Bronchial epithelial cell (primary cell): ENCODE results near the gene NLGN1. TPM values are rescaled to one million over a fixed set of nuclear protein-coding genes. Genes with fewer than 3 reads are reported as not detected.

ENCODE experiments used
- DNase-seq: peaks from one replicate; pipeline ENCODE4 v3.0.0-alpha.2; 2010; ENCODE audit warnings: low read depth
- FAIRE-seq: peaks from 2 replicates; lab custom pipeline; 2011; peaks lifted over from hg19 to GRCh38; lab: Jason Lieb, UNC
- H3K27me3 ChIP-seq: 2 replicates; pipeline ENCODE4 v1.5.1; 2011; ENCODE audit warnings: low read length; ENCODE audit not compliant: control insufficient read depth, insufficient read depth
- H3K36me3 ChIP-seq: 2 replicates; pipeline ENCODE4 v1.5.1; 2011; ENCODE audit warnings: low read length; ENCODE audit not compliant: control insufficient read depth, insufficient read depth
- H3K4me3 ChIP-seq: 2 replicates; pipeline ENCODE4 v1.5.1; 2011; ENCODE audit warnings: mild to moderate bottlenecking, low read depth, low read length, control low read depth
- CTCF ChIP-seq: IDR thresholded peaks from 2 replicates; pipeline ENCODE4 v1.5.1; 2011; ENCODE audit warnings: mild to moderate bottlenecking, moderate library complexity, low read length, control low read depth, inconsistent platforms; ENCODE audit not compliant: insufficient read depth, severe bottlenecking
- total RNA-seq: library from RNA; depleted of rRNA; stranded (reverse); fragments of >200 nt; gene quantifications from 2 replicates; pipeline ENCODE4 v1.2.1, GENCODE V29; 2014

Gene NLGN1
- total RNA-seq, 1 donor from 2014 or later: under 0.01 TPM

- no peaks in the 10 kb centered on the region for H3K27me3 ChIP-seq
- H3K36me3 ChIP-seq: no peaks in the 10 kb centered on the region
- H3K4me3 ChIP-seq: no peak overlapping the region
- TF ChIP-seq CTCF: no peak
- no peak for DNase-seq
- FAIRE-seq: no peak
Observed at GRCh38 chr3:174168026-174168425, 770.5 kb downstream of the NLGN1 start.

GRCh38 chr3:174168538-174169254 is 771.2 kb downstream of the NLGN1 start:
- H3K36me3 ChIP-seq: no peaks in the 10 kb centered on the region
- no peak overlapping the region for H3K4me3 ChIP-seq
- no peak for FAIRE-seq
- no peaks in the 10 kb centered on the region for H3K27me3 ChIP-seq
- peak; percentile 27 for DNase-seq
- no peak for TF ChIP-seq CTCF

- Histone ChIP-seq H3K27me3 (no peaks in the 10 kb centered on the region), H3K36me3 (no peaks in the 10 kb centered on the region), H3K4me3 (no peak overlapping the region)
- no peak for TF ChIP-seq CTCF
- DNase-seq (no peak), FAIRE-seq (no peak)
Observed at GRCh38 chr3:174169736-174170135, 772.2 kb downstream of the NLGN1 start.

GRCh38 chr3:174170248-174170647 is 772.7 kb downstream of the NLGN1 start:
- Histone ChIP-seq H3K36me3 (no peaks in the 10 kb centered on the region), H3K27me3 (no peaks in the 10 kb centered on the region), H3K4me3 (no peak overlapping the region)
- FAIRE-seq (no peak), DNase-seq (no peak)
- no peak for TF ChIP-seq CTCF

- no peaks in the 10 kb centered on the region for H3K27me3 ChIP-seq
- no peaks in the 10 kb centered on the region for H3K36me3 ChIP-seq
- TF ChIP-seq CTCF: no peak
- FAIRE-seq (no peak), DNase-seq (peak; percentile 5)
- no peak overlapping the region for H3K4me3 ChIP-seq
Observed at GRCh38 chr3:174186377-174186989, 788.9 kb downstream of the NLGN1 start.
